ENCODE results near the gene BTNL8.

BTNL8 gene

DNA sequence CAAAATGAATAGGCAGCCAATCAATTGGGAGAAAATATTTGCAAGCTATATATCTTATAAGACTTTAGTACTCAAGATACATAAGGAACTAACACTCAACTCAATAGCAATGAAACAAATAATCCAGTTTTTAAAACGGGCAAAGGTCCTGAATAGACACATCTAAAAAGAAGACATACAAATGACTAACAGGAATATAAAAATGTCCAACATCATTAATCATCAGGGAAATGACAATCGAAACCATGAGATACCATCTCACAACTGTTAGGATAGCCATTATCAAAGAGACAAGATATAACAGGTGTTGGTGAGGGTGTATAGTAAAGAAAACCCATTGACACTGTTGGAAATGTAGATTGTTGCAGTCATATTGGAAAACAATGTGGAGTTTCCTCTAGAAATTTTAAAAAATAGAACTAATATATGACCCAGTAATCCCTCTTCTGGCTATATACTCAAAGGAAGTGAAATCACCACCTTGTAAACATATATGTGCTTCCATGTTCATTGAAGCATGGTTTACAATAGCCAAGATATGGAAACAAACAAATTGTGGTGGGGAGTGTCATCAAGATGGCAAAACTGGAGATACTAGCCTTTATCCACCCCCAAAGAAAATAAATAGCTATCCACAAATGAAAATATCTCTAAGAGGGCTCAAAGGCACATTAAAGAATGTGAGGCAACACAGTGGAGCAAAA, 75.8 kb downstream of the BTNL8 start:
- DNase-seq, result no peak

DNA sequence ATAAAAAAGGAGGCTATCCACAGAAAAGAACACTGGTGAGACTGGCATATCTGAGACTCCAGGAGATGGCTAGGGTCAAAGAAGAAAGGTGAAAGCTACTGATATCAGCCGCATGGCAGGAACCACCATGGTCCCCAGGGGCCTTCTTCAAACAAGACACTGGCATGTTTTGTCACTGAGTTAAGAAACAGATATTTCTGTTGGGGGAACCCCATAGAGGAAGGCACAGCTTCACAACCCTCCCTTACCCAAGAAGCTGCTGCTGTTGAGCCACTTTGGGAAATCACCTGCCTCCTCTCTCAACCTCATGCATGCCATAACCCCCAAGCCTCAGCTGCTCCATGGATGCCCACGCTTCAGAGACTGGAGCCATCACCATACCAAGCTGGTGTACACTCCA, 76.4 kb downstream of the BTNL8 start:
- no peak for DNase-seq

DNA sequence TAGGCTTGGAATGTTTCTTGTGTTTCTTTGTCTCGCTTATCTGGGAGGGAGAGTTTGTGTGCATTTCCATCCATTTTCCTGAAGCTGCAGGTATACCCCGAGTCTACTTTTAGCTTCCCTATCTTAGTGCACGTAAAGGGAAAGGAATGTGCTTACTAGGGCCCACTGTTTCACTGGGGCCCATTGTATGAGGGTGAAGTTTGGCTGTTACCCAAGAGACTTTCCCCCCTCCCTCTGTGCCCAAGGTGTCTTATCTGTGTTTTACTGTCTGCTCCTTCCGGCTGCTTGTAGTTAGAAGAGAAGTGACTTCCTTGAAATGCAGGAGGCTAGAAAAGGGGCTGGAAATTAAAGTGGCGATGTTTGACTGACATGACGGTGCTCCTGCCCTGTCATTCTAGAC, 77.6 kb downstream of the BTNL8 start:
- DNase-seq, result no peak

DNA sequence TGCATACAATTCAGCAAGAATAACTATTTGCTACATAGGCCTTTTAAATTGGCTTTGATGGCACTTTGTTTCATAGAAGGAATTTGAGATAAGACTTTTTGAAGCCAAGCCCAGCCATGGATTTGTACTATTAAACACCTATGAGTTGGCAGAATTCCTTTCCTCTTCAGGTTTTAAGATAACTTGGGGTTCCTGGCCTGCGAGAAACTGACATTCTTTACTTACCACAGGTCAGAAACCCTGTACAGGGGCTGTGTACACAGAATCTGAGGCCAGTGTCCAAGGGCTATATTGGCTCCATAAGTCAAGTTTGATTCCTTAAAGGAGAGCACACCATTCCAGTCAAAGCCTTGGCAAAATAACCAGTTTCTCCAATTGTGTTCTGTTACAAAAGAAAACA, 78.9 kb downstream of the BTNL8 start:
- DNase-seq, result no peak

DNA sequence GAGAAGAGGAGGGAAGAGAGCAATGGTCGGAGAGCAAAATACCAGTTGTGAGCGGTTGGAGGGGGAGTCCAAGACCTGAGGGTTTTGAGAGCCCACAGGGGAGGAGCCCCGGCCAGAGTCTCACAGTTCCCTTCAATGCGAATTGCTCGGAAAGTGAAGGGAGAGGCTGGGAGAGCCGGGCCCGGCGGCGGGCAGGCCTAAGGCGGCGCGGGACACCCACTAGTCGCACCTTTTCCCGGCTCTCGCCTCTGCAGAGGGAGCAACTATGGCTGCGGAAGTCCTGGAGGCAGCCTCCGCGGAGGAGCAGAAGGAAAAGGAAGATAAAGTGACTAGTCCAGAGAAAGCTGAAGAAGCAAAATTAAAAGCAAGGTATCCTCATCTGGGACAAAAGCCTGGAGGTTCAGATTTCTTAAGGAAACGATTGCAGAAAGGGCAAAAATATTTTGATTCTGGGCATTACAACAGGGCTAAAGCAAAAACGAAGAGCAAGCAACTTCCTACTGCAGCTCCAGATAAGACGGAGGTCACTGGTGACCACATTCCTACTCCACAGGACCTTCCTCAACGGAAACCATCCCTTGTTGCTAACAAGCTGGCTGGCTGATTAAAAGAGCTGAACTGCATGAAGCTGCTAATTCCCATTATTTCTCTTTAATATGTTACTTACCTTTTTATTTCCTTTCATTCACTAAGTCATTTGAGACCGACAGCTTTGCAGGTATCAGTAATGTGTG, 83.2 kb downstream of the BTNL8 start:
- DNase-seq, result no peak

DNA sequence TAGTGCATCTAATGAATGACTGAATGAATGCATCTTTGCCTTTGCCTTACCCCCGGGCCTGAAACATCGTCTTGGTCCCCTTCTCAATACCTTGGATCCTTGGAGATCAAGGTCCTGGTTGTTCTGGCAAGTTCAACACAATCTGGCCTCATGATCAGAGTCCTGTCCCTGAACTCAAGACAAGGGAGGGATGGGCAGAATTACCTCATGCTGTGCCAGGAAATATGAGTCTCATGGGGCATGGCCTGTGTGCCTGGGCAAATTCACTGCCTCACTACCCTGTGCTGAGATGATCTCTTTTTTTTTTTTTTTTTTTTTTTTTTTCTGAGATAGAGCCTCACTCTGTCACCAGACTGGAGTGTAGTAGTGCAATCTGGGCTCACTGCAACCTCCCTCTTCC, 89.1 kb downstream of the BTNL8 start:
- no peak for DNase-seq

DNA sequence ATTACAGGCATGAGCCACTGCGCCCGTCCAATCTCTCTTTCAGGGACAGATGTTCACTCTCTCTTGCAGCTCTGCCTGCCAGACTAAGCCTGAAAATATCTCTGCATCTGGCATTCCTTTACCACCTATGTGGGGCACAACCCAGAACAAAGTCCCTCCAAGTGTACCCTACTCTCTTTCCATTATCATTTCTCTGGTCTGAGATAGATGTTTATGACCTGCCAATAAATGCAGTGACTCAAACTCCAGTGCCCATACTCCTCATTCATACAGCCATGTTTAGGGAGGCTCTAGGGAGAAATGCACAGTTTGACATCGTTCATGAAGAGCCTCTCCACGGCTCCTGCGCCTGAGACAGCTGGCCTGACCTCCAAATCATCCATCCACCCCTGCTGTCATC, 89.6 kb downstream of the BTNL8 start, which contains the start of gene BTNL3:
Gene BTNL3 (plus strand): TSS at position 255 of the 400 bp plus-strand sequence. CDS start 183 bp downstream, outside the sequence.
- no peak for DNase-seq

DNA sequence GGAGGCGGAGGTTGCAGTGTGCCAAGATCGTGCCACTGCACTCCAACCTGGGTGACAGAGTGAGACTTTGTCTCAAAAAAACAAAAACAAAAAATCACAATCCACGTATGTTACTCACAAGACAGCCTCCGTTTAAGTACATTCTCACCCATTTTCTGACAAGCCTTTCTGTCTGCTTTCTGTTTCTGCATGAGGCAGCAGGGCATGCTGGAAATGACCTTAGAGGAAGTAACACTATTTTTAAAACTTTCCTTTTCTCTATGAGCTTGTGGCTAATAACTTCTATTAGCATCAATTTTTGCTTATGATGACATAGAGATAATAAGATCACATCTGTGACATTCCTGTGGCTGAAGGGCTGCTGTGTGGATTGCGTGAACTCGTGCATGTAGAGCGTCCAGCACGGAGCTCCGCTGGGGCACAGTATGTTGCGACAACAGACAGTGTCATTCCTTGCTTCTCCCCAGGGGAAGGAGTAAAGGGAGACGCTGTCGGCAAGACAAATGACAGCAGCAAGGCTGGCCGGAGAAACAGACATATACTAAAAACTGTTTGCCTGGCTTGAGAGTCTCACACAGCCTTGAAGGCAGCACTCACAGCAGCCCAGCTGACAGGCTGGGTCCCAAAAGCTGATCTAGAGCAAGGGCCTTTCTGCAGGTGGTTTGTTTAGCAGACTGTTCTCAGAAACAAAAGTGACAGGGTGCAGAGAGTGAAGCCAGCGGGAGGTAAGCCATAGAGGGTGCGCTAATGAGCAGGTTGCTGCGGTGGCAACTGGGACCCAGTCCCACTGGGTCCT, 91.3 kb downstream of the BTNL8 start:
- no peak for DNase-seq

DNA sequence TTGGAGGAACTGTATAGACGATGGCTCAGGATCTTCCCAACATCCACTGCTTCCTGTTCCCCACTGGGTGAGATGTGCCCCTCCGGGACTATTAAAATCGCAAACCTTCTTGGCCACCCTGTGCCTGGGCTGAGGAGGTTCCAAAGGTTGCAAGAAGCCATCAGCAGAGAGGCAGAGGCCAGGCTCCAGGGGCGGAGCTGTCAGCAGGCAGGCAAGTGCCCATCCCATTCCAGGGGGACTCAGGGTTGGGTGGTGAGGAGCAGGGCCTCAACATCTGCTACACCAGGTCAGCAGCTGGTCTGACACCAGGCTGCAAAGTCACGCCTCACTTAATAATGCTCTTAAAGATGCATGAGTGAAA, 91.9 kb downstream of the BTNL8 start:
- DNase-seq, result no peak
